ENCODE data around the gene IFT25.

- TF ChIP-seq GATA3 (IDR thresholded peaks at IDR 0.05; ENCODE audit: low read depth, low read length) (no peak), GATA2 (IDR thresholded peaks at IDR 0.05; ENCODE audit: low read depth, low read length) (no peak)
Observed at GRCh38 chr1:53968125-53968513, 22.6 kb upstream of the IFT25 start.
